ENCODE results near the gene TRPV2. TPM values are rescaled to one million over a fixed set of nuclear protein-coding genes. Genes with fewer than 3 reads are reported as not detected.

Gene TRPV2
- total and polyA plus RNA-seq, 10 of the 15 experiments (the other 5 are each of a cell fraction or from before 2014, with no cell fraction given): 8.9 to 94.4 (median 54.1) TPM

DNA sequence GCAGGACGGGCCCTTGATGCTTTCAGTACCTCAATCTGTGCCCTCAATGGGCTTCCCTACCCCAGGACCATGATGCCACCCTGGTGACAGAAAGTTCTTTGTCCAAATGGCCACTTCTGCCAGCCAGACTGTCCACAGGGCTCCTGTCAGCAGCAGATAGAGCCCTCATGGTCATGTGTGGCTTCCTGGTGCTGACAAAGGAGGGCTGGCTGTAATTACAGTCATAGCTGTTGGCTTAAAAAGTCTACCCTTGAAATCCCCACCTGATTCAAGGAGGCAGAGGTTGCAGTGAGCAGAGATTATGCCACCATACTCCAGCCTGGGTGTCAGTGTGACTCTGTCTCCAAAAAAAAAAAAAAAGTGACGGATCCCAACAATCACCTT, 3.3 kb downstream of the TRPV2 start:
- Histone ChIP-seq H4K20me1 (ENCODE audit: control insufficient read depth, insufficient read depth) (no peaks in the 10 kb centered on the region), H2AFZ (ENCODE audit: control insufficient read depth, low read depth, low read length) (no peak overlapping the region), H3K79me2 (ENCODE audit: control insufficient read depth, insufficient read depth, low read length) (peaks cover 61% of the 10 kb centered on the region), H3K36me3 (ENCODE audit: control insufficient read depth in 2 of 2, insufficient read depth in 2 of 2, low read length in 1 of 2) (peaks cover 15 to 22% of the 10 kb centered on the region in 2 experiments), H3K27me3 (replicated peaks in 1 of 2; ENCODE audit: control insufficient read depth in 2 of 2, insufficient read depth in 2 of 2, low read length in 1 of 2) (no peaks in the 10 kb centered on the region), H3K4me3 (peak overlapping the region; percentile 95; the same call in 1 of the 2 replicates), H3K27ac (ENCODE audit: control insufficient read depth, insufficient read depth) (peak overlapping the region; percentile 91), H3K4me1 (ENCODE audit: control insufficient read depth, insufficient read depth, low read length) (peaks cover 46% of the 10 kb centered on the region), H3K9me3 (replicated peaks; ENCODE audit: control insufficient read depth, insufficient read depth, low read length) (no peaks in the 10 kb centered on the region), H3K4me2 (ENCODE audit: control insufficient read depth, insufficient read depth) (peak overlapping the region; percentile 92), H3K9ac (ENCODE audit: control insufficient read depth, insufficient read depth, low read length) (peak overlapping the region; percentile 73)
- in situ Hi-C loops (cut with MboI): loop anchor here (5.0 to 10.0 kb wide), 2 partner anchors 36 to 566 kb away; partner anchors contain the start of gene UBB
- ChIA-PET POLR2A (interaction anchor here (0.5 to 6.7 kb wide), 6 partner anchors 11 to 59 kb away, joined by 4 to 54 read pairs (median 8); partner anchors contain the start of gene UBB), SMC1A (ENCODE audit: uncharacterized antibody, unreplicated experiment) (interaction anchor here (0.6 to 5.4 kb wide), 7 partner anchors 9 to 130 kb away, joined by 3 to 41 read pairs (median 3); no protein-coding TSS in a partner anchor), RAD21 (ENCODE audit: unreplicated experiment) (interaction anchor here (0.8 to 6.8 kb wide), 11 partner anchors 9 to 168 kb away, joined by 3 to 82 read pairs (median 3); partner anchors contain the start of gene UBB), CTCF (interaction anchor here (1.0 to 7.4 kb wide), 8 partner anchors 8 to 66 kb away, joined by 3 to 127 read pairs (median 10); partner anchors contain the start of gene CENPV)
- 25% methylated on average over 2 of the region's 2 CpGs for WGBS (ENCODE audit: insufficient coverage, insufficient replicate concordance, low lambda C conversion rate, missing lambda C conversion rate)
- no peak for FAIRE-seq
- peak; percentile 2; the same call in 2 of the 3 replicates for ATAC-seq
- no peak for TF ChIP-seq ASH2L (IDR thresholded peaks at IDR 0.05; ENCODE audit: borderline replicate concordance, low read depth)
- no peak for TF ChIP-seq TCF3 (IDR thresholded peaks at IDR 0.05; ENCODE audit: borderline replicate concordance, insufficient read depth, low read depth, low read length)
- TF ChIP-seq SMARCA5 (IDR thresholded peaks at IDR 0.05): no peak
- no peak for TF ChIP-seq BMI1 (IDR thresholded peaks at IDR 0.05; ENCODE audit: borderline replicate concordance)
- no peak for TF ChIP-seq EP300 (IDR thresholded peaks at IDR 0.05; ENCODE audit: borderline replicate concordance in 1 of 2, control insufficient read depth in 1 of 2, low read depth in 2 of 2, low read length in 2 of 2)
- TF ChIP-seq NR2F1 (conservative IDR thresholded peaks at IDR 0.05): no peak
- TF ChIP-seq RELB (IDR thresholded peaks at IDR 0.05; ENCODE audit: low read depth): no peak
- no peak for TF ChIP-seq FOS (IDR thresholded peaks at IDR 0.05; ENCODE audit: borderline replicate concordance, extremely low read depth, insufficient read length)
- TF ChIP-seq, protein P1, sequence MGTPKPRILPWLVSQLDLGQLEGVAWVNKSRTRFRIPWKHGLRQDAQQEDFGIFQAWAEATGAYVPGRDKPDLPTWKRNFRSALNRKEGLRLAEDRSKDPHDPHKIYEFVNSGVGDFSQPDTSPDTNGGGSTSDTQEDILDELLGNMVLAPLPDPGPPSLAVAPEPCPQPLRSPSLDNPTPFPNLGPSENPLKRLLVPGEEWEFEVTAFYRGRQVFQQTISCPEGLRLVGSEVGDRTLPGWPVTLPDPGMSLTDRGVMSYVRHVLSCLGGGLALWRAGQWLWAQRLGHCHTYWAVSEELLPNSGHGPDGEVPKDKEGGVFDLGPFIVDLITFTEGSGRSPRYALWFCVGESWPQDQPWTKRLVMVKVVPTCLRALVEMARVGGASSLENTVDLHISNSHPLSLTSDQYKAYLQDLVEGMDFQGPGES (IDR thresholded peaks at IDR 0.05): no peak
- no peak for TF ChIP-seq BCL3 (IDR thresholded peaks at IDR 0.05; ENCODE audit: borderline replicate concordance, insufficient read depth, low read depth, low read length, poor library complexity, severe bottlenecking)
- TF ChIP-seq, protein P2, sequence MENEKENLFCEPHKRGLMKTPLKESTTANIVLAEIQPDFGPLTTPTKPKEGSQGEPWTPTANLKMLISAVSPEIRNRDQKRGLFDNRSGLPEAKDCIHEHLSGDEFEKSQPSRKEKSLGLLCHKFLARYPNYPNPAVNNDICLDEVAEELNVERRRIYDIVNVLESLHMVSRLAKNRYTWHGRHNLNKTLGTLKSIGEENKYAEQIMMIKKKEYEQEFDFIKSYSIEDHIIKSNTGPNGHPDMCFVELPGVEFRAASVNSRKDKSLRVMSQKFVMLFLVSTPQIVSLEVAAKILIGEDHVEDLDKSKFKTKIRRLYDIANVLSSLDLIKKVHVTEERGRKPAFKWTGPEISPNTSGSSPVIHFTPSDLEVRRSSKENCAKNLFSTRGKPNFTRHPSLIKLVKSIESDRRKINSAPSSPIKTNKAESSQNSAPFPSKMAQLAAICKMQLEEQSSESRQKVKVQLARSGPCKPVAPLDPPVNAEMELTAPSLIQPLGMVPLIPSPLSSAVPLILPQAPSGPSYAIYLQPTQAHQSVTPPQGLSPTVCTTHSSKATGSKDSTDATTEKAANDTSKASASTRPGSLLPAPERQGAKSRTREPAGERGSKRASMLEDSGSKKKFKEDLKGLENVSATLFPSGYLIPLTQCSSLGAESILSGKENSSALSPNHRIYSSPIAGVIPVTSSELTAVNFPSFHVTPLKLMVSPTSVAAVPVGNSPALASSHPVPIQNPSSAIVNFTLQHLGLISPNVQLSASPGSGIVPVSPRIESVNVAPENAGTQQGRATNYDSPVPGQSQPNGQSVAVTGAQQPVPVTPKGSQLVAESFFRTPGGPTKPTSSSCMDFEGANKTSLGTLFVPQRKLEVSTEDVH (IDR thresholded peaks at IDR 0.05; ENCODE audit: low read depth, partially characterized antibody): no peak
- intact Hi-C loops (cut with micrococcal nuclease; ENCODE audit: unreplicated experiment): loop anchor here (2.0 to 10.0 kb wide), 2 partner anchors 20 to 204 kb away; partner anchors contain the start of genes NCOR1 and PIGL
- BruUV-seq (replicated peaks): no TSS peak
- DNase-seq (ENCODE audit: low read depth, low spot score): no peak

All from GM12878 (cell line).